ENCODE measurements around the gene SNRPN. TPM values are rescaled to one million over a fixed set of nuclear protein-coding genes. Genes with fewer than 3 reads are reported as not detected.

SNRPN gene
- total RNA-seq, 4 donors from 2014 or later: 86.4 to 107 (median 100) TPM

GRCh38 chr15:24940236-24940635 is 14.6 kb upstream of the SNRPN start:
- H3K36me3 ChIP-seq: no peaks in the 10 kb centered on the region
- no peak overlapping the region for H3K27ac ChIP-seq (replicated peaks in 1 of 4)
- no peaks in the 10 kb centered on the region for H3K27me3 ChIP-seq
- WGBS: 49% methylated on average over 2 of the region's 2 CpGs
- no peak overlapping the region for H3K4me3 ChIP-seq
- H3K4me1 ChIP-seq: peaks cover 0 to 2% (median 1%) of the 10 kb centered on the region in 4 donors
- intact Hi-C loops (cut with DNase I): no loop called here
- H3K9me3 ChIP-seq: no peaks in the 10 kb centered on the region
- no peak for DNase-seq (ENCODE audit: extremely low spot score)
- TF ChIP-seq POLR2AphosphoS5 (IDR thresholded peaks at IDR 0.05): no peak
- no peak for TF ChIP-seq CTCF (IDR thresholded peaks at IDR 0.05)
- TF ChIP-seq POLR2A (IDR thresholded peaks at IDR 0.05; ENCODE audit: low read depth): no peak
- no peak for TF ChIP-seq EP300 (IDR thresholded peaks at IDR 0.05)

- Histone ChIP-seq H3K27me3 (no peaks in the 10 kb centered on the region), H3K36me3 (no peaks in the 10 kb centered on the region), H3K4me1 (peaks cover 0 to 8% (median 7%) of the 10 kb centered on the region in 4 donors), H3K4me3 (no peak overlapping the region), H3K9me3 (no peaks in the 10 kb centered on the region), H3K27ac (replicated peaks in 1 of 4) (no peak overlapping the region)
- intact Hi-C loops (cut with DNase I): no loop called here
- DNase-seq (ENCODE audit: extremely low spot score): no peak
- no peak for TF ChIP-seq POLR2A (IDR thresholded peaks at IDR 0.05; ENCODE audit: low read depth)
- TF ChIP-seq EP300 (IDR thresholded peaks at IDR 0.05): no peak
- no peak for TF ChIP-seq POLR2AphosphoS5 (IDR thresholded peaks at IDR 0.05)
- no peak for TF ChIP-seq CTCF (IDR thresholded peaks at IDR 0.05)
- no CpG with 5 or more reads among the region's 1 CpG for WGBS
Measured at GRCh38 chr15:24943361-24943760, 11.4 kb upstream of the SNRPN start.

GRCh38 chr15:24944954-24945353 is 9.8 kb upstream of the SNRPN start:
- no peaks in the 10 kb centered on the region for H3K36me3 ChIP-seq
- H3K9me3 ChIP-seq: no peaks in the 10 kb centered on the region
- H3K27me3 ChIP-seq: no peaks in the 10 kb centered on the region
- no peak overlapping the region for H3K27ac ChIP-seq (replicated peaks in 1 of 4)
- intact Hi-C loops (cut with DNase I): no loop called here
- H3K4me1 ChIP-seq: peaks cover 0 to 8% (median 7%) of the 10 kb centered on the region in 4 donors
- TF ChIP-seq CTCF (IDR thresholded peaks at IDR 0.05): no peak
- no peak for TF ChIP-seq EP300 (IDR thresholded peaks at IDR 0.05)
- no peak for TF ChIP-seq POLR2AphosphoS5 (IDR thresholded peaks at IDR 0.05)
- no peak for TF ChIP-seq POLR2A (IDR thresholded peaks at IDR 0.05; ENCODE audit: low read depth)
- H3K4me3 ChIP-seq: no peak overlapping the region
- DNase-seq (ENCODE audit: extremely low spot score): no peak
- WGBS: 32% methylated on average over 1 of the region's 1 CpG

- Histone ChIP-seq H3K27ac (replicated peaks in 1 of 4) (no peak overlapping the region), H3K36me3 (no peaks in the 10 kb centered on the region), H3K9me3 (no peaks in the 10 kb centered on the region), H3K27me3 (no peaks in the 10 kb centered on the region), H3K4me3 (no peak overlapping the region), H3K4me1 (peaks cover 0 to 8% (median 7%) of the 10 kb centered on the region in 4 donors)
- no peak for DNase-seq (ENCODE audit: extremely low spot score)
- intact Hi-C loops (cut with DNase I): no loop called here
- TF ChIP-seq POLR2AphosphoS5 (IDR thresholded peaks at IDR 0.05): no peak
- no peak for TF ChIP-seq EP300 (IDR thresholded peaks at IDR 0.05)
- no peak for TF ChIP-seq CTCF (IDR thresholded peaks at IDR 0.05)
- no peak for TF ChIP-seq POLR2A (IDR thresholded peaks at IDR 0.05; ENCODE audit: low read depth)
- 84% methylated on average over 1 of the region's 1 CpG for WGBS
Measured at GRCh38 chr15:24945711-24946110, 9.1 kb upstream of the SNRPN start.

- intact Hi-C loops (cut with DNase I): no loop called here
- WGBS: 67% methylated on average over 3 of the region's 3 CpGs
Measured at GRCh38 chr15:24948495-24948894, 6.3 kb upstream of the SNRPN start.

More at GRCh38 chr15:24948495-24948894, 6.3 kb upstream of the SNRPN start:
- DNase-seq (ENCODE audit: extremely low spot score): no peak
- Histone ChIP-seq H3K9me3 (no peaks in the 10 kb centered on the region), H3K27ac (replicated peaks in 1 of 4) (no peak overlapping the region), H3K36me3 (no peaks in the 10 kb centered on the region), H3K4me1 (peaks cover 0 to 8% (median 7%) of the 10 kb centered on the region in 4 donors), H3K27me3 (no peaks in the 10 kb centered on the region), H3K4me3 (no peak overlapping the region)
- TF ChIP-seq EP300 (IDR thresholded peaks at IDR 0.05) (no peak), CTCF (IDR thresholded peaks at IDR 0.05) (no peak), POLR2A (IDR thresholded peaks at IDR 0.05; ENCODE audit: low read depth) (no peak), POLR2AphosphoS5 (IDR thresholded peaks at IDR 0.05) (no peak)
